SHP77 treated with DMSO at 0.1 percent for 48 hours (cell line): Measurements from ENCODE around the gene SRRM3.
"Not testable (repeated sequence)": the region's sequence is repeated elsewhere in the genome, so short reads cannot be mapped to it uniquely, and the experiment has no call there.

Experiments
- DNase-seq: peaks from one replicate; lab custom pipeline; 2025; lab: John Stamatoyannopoulos, UW

SRRM3 gene

DNA sequence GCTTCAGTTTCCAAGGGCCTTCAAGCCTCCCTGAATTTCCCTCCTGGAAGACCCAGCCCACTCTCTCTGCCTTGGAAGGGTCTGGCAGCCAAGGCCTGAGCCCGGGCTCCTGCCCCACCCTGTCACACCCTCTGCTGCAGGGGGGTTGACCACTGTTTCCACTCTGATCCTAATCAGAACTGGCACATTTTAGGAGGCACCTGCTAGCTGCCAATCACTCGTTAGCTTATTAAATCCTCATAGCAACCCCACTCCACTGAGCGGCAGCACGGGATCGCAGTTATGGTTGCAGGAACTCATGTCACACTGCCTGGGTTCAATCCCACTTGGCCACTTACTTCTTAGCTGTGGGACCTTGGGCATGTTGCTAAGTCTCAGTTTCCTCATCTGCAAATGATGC, 113.7 kb downstream of the SRRM3 start:
- DNase-seq, result no peak

DNA sequence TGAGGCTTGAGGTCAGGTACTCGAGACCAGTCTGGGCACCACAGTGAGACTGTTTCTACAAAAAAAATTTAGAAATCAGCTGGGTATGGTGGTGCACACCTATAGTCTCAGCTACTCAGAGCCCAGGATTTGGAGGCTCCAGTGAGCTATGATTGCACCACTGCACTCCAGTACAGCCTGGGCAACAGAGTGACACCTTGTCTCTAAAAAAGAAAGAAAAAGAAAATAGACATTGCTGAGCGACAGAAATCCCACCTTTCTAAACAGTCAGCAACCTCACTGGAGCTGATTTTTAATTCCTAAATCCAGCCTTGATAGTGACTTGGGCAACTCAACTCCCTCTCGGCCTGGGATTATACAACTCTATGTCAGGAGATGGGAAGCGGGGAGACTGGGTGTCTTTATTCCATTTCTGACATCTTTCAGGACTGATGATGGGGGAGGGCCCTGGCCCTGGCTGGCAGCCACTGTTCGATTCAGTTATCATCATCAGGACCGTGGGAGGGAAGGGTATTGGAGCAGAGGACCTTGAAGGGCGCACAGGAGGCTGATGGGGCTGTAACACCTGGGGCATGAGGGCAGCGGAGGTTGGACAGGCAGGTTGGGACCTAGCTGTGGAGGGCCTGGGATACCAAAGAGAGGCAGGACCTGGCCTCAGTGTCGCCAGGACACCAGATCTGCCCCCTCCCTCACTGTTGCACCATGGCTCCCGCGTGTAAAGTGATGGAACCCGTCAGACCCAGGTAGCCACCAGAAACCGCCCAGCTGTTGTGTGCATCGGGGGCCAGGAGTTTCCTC, 115.5 kb downstream of the SRRM3 start:
- no peak for DNase-seq

DNA sequence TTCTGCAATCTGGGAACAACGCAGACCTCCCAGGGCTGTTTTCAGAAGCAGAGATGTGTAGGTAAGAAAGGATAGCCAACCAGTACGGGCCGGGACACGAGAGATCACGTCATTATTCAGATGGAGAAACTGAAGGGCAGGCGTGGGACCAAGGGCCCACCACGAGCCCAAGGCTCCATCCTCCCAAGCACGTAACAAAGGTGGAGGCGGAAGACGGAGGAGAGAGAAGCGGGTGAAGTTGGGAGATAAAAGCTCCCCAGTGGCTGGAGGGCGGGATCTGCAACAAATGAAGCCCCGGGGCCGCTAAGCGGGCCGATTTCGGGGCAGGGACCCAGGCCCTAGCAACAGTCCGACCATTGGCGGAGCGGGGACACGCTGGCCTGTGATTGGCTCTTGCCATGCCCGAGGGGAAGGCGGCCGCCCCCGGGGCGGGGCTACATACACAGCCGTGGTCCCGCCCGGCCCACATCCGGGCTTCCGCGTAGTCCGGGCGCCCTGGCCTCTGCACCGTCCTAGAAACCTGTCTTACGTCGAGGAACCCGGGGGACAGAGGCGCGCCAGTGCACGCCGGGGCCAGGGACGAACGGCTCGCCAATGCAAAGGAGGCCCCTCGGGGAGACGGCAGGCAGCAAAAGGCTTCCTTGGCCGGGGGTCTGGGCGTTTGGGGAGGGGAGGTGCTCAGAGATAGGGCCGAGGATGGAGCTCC, 116.2 kb downstream of the SRRM3 start:
- peak; percentile 93 for DNase-seq

DNA sequence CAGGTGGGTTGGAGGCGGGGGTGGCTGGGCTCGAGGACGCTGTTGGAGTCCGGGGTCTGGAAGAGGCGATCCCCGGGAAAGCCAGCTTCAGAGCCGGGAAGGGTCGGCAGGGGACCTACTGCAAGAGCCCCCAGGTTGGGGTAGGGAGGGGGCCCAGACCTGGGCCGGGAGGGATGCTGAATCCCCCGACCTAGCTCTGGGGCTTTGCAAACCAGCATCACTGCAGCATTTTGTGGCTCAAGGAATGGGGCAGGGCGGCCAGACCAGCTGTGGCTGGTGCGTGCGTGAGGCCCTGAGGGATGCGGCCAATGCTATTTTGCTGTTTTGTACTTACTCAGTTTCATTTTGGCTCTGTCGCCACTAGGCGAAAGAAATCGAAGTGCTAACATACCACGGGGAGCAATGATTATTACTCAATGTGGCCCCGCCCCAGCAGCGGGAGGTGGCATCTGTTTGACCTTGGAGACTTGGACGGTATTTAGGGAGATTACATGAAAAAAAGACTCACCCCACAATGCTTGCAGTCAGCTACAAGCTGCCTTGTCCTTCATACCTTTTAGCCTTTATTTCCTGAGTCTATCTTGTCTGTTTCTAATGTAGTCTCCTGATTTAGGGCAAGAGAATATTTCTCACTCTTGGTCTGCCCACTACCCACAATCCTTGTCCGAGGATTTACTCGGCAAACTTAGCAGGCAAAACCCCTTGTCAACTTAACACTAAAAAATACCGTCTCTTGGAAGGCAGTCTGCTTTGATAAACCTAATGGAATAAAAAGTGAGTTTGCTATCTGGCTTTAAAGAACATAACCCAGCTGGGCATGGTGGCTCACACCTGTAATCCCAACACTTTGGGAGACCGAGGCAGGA, 117.0 kb downstream of the SRRM3 start:
- no peak for DNase-seq

DNA sequence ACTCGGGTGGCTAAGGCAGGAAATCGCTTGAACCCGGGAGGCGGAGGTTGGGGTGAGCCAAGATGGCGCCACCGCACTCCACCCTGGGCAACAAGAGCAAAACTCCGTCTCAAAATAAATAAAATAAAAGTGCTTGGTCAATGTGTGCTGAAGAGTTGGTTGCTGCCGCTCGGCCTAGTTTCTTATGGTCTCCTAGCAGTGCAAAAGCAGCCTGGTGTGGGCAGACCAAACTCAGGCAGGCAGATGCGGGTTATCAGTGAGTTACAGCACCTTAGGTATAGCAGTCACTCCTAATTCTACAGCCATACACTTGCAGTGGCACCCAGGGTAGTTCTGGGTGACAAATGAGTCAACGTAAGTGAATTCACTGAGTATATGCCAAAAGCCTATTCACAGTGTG, 123.4 kb downstream of the SRRM3 start:
- DNase-seq, result no peak

DNA sequence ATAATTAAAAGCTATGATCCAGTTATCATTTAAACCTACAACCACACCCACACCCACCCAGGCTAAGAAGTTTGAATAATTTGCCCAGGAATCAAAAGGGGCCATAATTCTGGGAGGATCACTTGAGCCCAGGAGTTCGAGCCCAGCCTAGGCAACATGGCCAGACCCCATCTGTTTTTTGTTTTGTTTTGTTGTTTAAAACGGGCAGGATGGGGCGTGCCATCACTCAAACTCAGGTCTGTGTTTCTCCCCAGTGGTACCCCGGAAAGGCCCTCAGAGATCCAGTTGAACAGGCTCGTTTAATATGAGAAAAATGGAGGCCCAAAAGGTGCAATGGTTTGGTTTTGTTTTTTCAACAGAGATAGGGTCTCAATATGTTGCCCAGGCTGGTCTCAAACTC, 124.1 kb downstream of the SRRM3 start:
- DNase-seq, result no peak

DNA sequence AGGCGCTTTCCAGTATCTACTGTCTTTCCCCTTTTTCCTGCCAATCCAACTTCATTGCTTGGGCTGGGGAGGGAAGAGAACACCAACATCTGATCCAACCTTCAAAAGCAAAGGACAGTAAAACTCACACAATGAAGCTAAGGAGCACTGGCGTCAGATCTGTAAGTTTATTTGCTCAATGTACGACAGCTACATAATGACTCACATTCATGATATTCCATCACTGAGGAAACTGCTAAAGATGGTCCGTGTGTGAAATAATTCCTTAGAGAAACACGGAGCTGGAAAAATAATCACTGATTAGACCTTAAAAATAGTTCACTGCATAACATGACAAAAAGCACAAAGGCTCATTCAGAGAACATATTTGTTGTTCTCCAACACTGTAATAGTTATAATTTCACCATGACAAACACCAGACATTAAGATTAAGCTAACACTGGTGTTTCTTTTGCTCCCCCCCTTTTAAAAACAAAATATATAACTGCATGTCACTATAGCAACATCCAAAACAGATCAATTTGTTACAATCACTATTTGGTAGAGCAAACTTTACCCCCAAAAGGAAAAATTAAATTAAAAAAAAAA, 125.0 kb downstream of the SRRM3 start:
- no peak for DNase-seq

DNA sequence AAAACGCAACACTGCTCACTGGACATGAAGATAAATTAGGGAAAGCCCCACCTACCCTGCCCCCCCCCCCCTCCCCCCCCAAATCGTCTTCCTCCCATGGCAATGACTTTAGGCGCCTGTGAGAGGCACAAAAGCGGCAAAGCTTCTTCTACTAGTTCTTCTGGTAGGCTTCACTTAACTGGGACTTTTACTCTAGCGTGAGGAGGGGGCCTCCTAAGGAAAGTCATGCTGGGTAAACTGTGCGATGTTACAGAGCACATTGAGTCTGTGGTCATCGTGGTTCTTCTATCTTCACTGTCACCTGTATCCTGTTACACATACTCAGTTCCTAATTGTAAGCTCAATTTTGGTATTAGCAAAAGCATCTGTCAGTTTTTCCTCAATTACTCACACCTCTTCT, 125.9 kb downstream of the SRRM3 start:
- no peak for DNase-seq

DNA sequence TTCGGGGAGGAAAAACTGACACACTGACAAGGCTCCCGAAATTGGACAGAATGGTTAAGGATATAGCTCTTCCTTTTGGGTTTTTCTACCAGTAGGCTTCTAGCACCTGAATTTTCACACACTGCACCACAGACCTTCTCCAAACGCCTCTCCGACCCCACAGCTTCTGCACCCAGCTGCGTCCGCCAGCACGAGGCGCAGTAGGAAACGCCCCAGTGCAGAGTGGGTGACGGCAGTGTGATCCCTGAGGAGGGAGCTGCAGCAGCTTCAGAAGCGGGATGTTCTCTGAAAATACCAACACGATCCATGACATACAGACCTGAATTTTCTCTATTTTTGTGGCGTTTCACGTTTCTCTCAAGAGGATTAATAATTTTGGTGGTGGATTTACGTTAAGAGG, 126.7 kb downstream of the SRRM3 start:
- DNase-seq, result no peak

DNA sequence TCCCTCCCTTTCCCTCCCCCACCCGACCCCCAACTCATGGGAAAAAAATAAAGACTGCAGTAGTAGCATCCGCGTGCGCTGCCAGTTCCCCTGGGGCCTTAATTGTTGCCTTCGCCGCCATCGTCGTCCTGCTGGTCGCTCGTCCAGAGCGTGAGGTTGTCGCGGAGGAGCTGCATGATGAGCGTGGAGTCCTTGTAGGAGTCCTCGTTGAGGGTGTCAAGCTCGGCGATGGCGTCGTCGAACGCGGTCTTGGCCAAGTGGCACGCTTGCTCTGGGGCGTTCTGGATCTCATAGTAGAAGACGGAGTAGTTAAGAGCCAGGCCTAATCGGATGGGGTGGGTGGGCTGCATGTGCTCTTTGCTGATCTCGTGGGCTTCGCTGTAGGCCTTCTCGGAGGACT, 127.8 kb downstream of the SRRM3 start:
- no peak for DNase-seq

DNA sequence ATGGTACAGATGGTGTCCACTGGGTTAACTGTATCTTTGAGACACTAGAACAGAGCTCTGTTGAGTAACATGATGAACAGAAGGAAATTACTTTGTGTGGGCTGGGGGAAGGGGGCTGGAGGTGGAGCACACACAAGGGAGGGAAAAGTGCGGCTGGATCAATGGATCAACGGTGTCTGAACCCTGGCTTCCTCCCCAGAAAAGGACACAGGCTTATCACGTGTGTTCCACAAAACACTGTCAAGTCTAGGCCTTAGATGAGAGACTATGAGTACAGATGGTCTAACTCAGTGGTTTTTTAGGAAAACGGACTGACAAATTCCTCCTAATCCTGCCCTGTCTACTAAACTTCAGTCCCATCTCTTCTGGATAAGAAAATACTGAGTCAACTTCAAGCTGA, 128.6 kb downstream of the SRRM3 start:
- no peak for DNase-seq

DNA sequence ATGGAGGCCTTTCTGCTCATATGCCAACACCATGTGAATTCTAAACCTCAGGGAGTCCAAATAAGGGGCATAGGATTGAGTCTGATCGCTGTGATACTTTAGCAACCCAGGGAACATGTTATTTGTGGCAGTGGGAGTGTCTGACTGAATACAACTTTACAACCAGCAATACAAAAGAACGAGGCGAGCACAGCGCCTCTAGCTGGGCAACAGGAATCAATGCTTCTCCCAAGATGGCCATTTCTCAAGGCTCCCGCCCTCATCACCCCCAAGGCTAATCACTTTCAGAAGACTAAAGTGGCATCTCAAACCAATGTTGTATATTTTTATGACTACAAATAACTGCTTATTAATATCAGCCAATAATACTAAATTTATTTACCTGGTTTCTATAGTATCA, 129.0 kb downstream of the SRRM3 start:
- no peak for DNase-seq

DNA sequence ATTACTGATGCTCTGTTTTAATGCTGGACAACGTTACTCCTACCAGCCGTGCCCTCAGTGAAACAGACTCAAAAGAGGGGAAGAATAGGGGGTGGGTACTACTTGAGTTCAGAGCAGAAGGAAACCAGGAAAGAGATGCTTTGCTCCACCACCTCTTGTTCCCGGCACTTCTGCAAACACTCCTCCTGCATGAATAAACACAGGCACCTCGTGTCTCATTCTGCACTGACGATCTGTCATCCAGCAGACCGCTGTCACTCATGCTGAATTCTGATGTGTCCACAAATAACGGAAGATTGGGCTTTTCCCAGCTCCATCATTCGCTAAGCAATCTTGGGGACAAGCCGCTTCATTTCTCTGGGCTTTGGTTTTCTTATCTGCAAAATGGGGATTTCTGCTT, 130.4 kb downstream of the SRRM3 start:
- no peak for DNase-seq

DNA sequence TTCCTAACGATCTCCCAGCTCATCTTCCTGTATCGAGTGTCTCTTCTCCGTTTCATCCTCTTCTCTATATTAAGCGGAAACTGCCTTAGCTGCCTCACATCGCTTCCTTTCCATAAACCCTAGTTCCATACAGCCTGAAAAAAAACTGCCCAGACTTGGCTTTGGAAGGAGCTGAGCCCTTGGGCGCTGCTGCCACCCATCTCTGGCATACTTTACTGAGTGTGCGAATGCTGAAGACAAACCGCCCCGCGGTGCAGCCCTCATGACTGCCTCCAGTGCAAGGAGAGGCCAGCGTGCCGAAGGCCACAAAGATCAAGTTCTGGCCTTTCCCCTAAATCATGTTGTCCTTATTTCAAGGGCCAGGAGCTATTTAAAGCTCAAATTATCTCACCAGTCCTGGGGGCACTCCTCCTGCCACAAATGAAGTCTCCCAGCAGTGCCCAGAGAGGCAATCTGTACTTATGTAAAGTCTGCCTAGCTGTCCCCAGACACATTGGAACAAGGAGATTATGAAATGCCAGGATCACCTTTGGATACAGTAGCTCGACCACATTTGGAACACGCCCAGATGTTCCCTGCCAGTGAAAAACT, 131.9 kb downstream of the SRRM3 start:
- DNase-seq, result no peak

DNA sequence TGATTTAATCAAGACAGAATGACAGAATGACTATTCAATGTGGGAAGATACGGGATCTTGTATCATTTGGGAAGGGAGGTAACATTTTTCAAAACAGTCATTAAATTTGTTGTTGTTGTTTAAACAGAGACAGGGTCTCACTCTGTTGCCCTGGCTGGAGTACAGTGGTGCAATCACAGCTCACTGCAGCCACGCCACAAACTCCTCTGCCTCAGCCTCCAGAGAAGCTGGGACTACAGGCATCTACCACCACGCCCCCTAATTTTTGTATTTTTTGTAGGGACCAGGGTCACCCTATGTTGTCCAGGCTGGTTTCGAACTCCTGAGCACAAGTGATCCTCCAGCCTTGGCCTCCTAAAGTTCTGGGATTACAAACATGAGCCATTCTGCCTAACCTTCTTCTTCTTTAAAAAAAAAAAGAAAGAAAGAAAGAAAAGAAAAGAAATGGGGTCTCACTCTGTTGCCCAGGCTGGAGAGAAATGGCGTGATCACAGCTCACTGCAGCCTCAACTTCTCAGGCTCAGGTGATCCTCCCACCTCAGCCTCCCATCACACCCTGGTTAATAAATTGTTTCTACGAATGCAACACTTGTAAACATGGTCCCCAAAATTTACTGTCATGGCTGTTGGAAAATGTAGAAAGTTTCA, 132.7 kb downstream of the SRRM3 start:
- DNase-seq, result no peak

DNA sequence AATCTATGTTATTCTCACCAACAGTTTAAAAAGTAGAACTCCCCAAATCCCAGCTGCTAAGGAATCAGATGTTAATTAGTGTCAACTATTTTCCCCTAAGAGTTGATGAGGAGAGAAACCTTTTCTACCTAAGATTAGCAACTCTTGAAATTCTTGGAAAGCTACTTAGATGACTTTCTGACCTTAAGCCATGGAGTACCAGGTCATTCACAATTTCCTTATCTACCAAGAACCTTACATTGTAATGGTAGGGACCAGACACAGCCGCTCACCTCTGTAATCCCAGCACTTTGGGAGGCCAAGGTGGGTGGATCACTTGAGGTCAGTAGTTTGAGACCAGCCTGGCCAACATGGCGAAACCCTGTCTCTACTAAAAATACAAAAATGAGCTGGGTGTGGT, 133.7 kb downstream of the SRRM3 start:
- DNase-seq, result not testable (repeated sequence)

DNA sequence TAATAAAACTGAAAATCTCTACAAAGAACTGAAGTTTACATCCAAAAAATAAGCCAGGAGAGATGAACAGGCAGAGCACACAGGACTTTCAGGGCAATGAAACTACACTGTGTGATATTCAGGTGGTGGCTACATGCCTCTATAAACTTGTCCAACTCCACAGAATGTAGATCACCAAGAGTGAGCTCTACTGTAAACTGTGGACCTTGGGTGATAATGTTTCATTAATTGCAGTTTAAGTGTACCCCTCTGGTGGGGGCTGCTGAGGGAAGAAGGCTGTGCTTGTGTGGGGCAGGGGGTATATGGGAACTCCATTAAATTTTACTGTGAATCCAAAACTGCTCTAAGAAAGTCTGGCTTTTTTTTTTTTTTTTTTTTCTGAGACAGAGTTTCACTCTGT, 134.4 kb downstream of the SRRM3 start:
- DNase-seq, result no peak
